Ovary (tissue), 9 donors: ENCODE data around the gene FLOT2. TPM values are rescaled to one million over a fixed set of nuclear protein-coding genes. Genes with fewer than 3 reads are reported as not detected.

ENCODE experiments used
- DNase-seq, 5 donors: peaks; one replicate each; pipeline ENCODE4 v3.0.0-alpha.2; 2019 to 2020
- H3K27ac ChIP-seq, 2 donors: fragments of 200-600 bp; one replicate each; pipeline versions ENCODE4 v1.5.1 to v1.8.0; 2019 to 2022
- H3K27me3 ChIP-seq: fragments of 200-600 bp; one replicate; pipeline ENCODE4 v1.8.0; 2022
- H3K36me3 ChIP-seq: fragments of 200-600 bp; sonication (generic); one replicate; pipeline ENCODE4 v1.5.1; 2019
- H3K4me1 ChIP-seq: one replicate; pipeline ENCODE4 v1.8.1; 2013; ENCODE audit warnings: mild to moderate bottlenecking, moderate library complexity; ENCODE audit not compliant: insufficient read depth
- H3K4me3 ChIP-seq: fragments of 200-600 bp; sonication (generic); one replicate; pipeline ENCODE4 v1.5.1; 2017
- H3K9me3 ChIP-seq, 2 donors: fragments of 200-600 bp in 1 of 2; sonication (generic) in 1 of 2; one replicate each; pipeline versions ENCODE4 v1.5.1 to v1.8.1; 2013 to 2019; ENCODE audit warnings: mild to moderate bottlenecking in 1 of 2, moderate library complexity in 1 of 2
- CTCF ChIP-seq, 3 donors: fragments of 450-650 bp in 2 of 3; fragments of 200-600 bp in 1 of 3; IDR thresholded peaks; one replicate each; pipeline versions ENCODE4 v1.5.1 to v1.8.0; 2016 to 2022; ENCODE audit warnings: antibody characterized with exemption in 3 of 3, mild to moderate bottlenecking in 1 of 3
- EP300 ChIP-seq: sonication (generic); formaldehyde crosslinking; IDR thresholded peaks from one replicate; pipeline ENCODE4 v1.6.1; 2017; ENCODE audit warnings: antibody characterized with exemption
- POLR2A ChIP-seq: fragments of 450-650 bp; IDR thresholded peaks from one replicate; pipeline ENCODE4 v1.6.1; 2017; ENCODE audit warnings: antibody characterized with exemption, mild to moderate bottlenecking, moderate library complexity
- WGBS, 3 donors: extraction: QIAGEN DNeasy Blood & Tissue Kit in 1 of 3; methylation state at CpG; one replicate each; pipeline versions ENCODE4 v1.1.5 to v1.1.7; 2013 to 2017; 5-methylcytosine and 5-hydroxymethylcytosine counted together
- intact Hi-C, 4 donors: fragments of 100-400 bp; cut with DNase I; formaldehyde crosslinking; loops; one replicate each; pipeline versions ENCODE4 v1.11.0 to v1.15.1; 2022 to 2023
- polyA plus RNA-seq, 2 donors: library from polyadenylated mRNA; stranded (reverse); fragments of 200-250 nt in 1 of 2; fragments of 350-450 nt in 1 of 2; fragmentation: Illumina TruSeq in 1 of 2; extraction: RNeasy Lipid Tissue Mini Kit (QIAGEN cat#74804) in 1 of 2; gene quantifications; one replicate each; pipeline ENCODE4 v1.2.3, GENCODE V29; 2013 to 2014
- total RNA-seq, 7 donors: library from RNA; depleted of rRNA in 2 of 7; stranded (reverse); fragments of >200 nt in 2 of 7; fragmentation: NEBNext Ultra II Directional in 3 of 7; extraction: Animal tissue kit (Norgen Biotek cat#: 25700) in 3 of 7; gene quantifications; one replicate each; pipeline versions ENCODE4 v1.1.0 to v1.2.4, GENCODE V29; 2016 to 2023
- donor health status: DM: no; HTN: no; CAD: no; lungs with moderate emphysema.
- donor health status: DM: no; HTN: no; CAD: no.
- donor health status: Bipolar disorder and iron deficiency.
- donor health status: DM: yes; HTN: yes; CAD: no.
- donor health status: DM: no; HTN: no; CAD: no.
- donor health status: DM: yes; HTN: yes; CAD: no.

Gene FLOT2
- total and polyA plus RNA-seq, 9 donors = 29.3 to 82.3 (median 72.6) TPM

GRCh38 chr17:28910534-28910933, 13.0 kb upstream of the FLOT2 start:
- peaks cover 7% of the 10 kb centered on the region for H3K4me1 ChIP-seq
- H3K9me3 ChIP-seq = no peaks in the 10 kb centered on the region
- TF ChIP-seq CTCF (IDR thresholded peaks at IDR 0.05) (no peak), EP300 (no peak), POLR2A (no peak)
- intact Hi-C loops = loop anchor here in 2 of 4 donors (10.0 kb wide), 1 partner anchor 146 kb away; no protein-coding TSS in a partner anchor
- H3K36me3 ChIP-seq = no peaks in the 10 kb centered on the region
- H3K27ac ChIP-seq = no peak overlapping the region
- DNase-seq = no peak
- H3K4me3 ChIP-seq = no peak overlapping the region
- no peaks in the 10 kb centered on the region for H3K27me3 ChIP-seq
- 83 to 96% (median 88%) methylated on average over 1 of the region's 1 CpG for WGBS, 3 donors

GRCh38 chr17:28908640-28909167, 11.2 kb upstream of the FLOT2 start:
- Histone ChIP-seq H3K4me3 (no peak overlapping the region), H3K27ac (peak overlapping the region; percentile 64 to 67), H3K27me3 (no peaks in the 10 kb centered on the region), H3K4me1 (peaks cover 7% of the 10 kb centered on the region), H3K36me3 (no peaks in the 10 kb centered on the region), H3K9me3 (no peaks in the 10 kb centered on the region)
- 7 to 9% (median 8%) methylated on average over 6 of the region's 6 CpGs for WGBS, 3 donors
- no peak for TF ChIP-seq POLR2A
- intact Hi-C loops = loop anchor here in 1 of 4 donors (10.0 kb wide), 2 partner anchors 64 to 154 kb away; partner anchors contain the start of gene FAM222B
- peak; percentile 58 to 78 (median 64) for DNase-seq

GRCh38 chr17:28907709-28908475, 10.4 kb upstream of the FLOT2 start:
- TF ChIP-seq POLR2A = no peak
- no peak for TF ChIP-seq CTCF (IDR thresholded peaks at IDR 0.05)
- TF ChIP-seq EP300 = no peak
- peak in 2 of 5 donors; percentile 49 to 59 for DNase-seq
- peak overlapping the region in 1 of 2 donors; percentile 67 for H3K27ac ChIP-seq
- H3K9me3 ChIP-seq = no peaks in the 10 kb centered on the region
- peaks cover 7% of the 10 kb centered on the region for H3K4me1 ChIP-seq
- intact Hi-C loops = loop anchor here in 1 of 4 donors (10.0 kb wide), 2 partner anchors 63 to 153 kb away; partner anchors contain the start of gene FAM222B
- no peaks in the 10 kb centered on the region for H3K27me3 ChIP-seq
- 14 to 29% (median 25%) methylated on average over 3 of the region's 3 CpGs for WGBS, 3 donors
- no peak overlapping the region for H3K4me3 ChIP-seq
- no peaks in the 10 kb centered on the region for H3K36me3 ChIP-seq

GRCh38 chr17:28906706-28907438, 9.3 kb upstream of the FLOT2 start:
- H3K4me3 ChIP-seq = no peak overlapping the region
- peak overlapping the region in 1 of 2 donors; percentile 33 for H3K27ac ChIP-seq
- H3K36me3 ChIP-seq = no peaks in the 10 kb centered on the region
- TF ChIP-seq POLR2A (no peak), CTCF (IDR thresholded peaks at IDR 0.05) (no peak), EP300 (no peak)
- WGBS, 3 donors = 56 to 65% (median 56%) methylated on average over 7 of the region's 7 CpGs
- no peaks in the 10 kb centered on the region for H3K9me3 ChIP-seq
- intact Hi-C loops = loop anchor here in 1 of 4 donors (10.0 kb wide), 2 partner anchors 62 to 152 kb away; partner anchors contain the start of gene FAM222B
- H3K4me1 ChIP-seq = peaks cover 7% of the 10 kb centered on the region
- H3K27me3 ChIP-seq = no peaks in the 10 kb centered on the region
- no peak for DNase-seq
